Ovary (tissue), 3 donors: Measurements from ENCODE around the gene CPLX3.

Source experiments
- CTCF ChIP-seq, 3 donors: fragments of 450-650 bp in 2 of 3; fragments of 200-600 bp in 1 of 3; IDR thresholded peaks; one replicate each; pipeline versions ENCODE4 v1.5.1 to v1.8.0; 2016 to 2022; ENCODE audit warnings: antibody characterized with exemption in 3 of 3, mild to moderate bottlenecking in 1 of 3
- EP300 ChIP-seq: sonication (generic); formaldehyde crosslinking; IDR thresholded peaks from one replicate; pipeline ENCODE4 v1.6.1; 2017; ENCODE audit warnings: antibody characterized with exemption
- POLR2A ChIP-seq: fragments of 450-650 bp; IDR thresholded peaks from one replicate; pipeline ENCODE4 v1.6.1; 2017; ENCODE audit warnings: antibody characterized with exemption, mild to moderate bottlenecking, moderate library complexity
- donor health status: DM: no; HTN: no; CAD: no.

GRCh38 chr15:74868059-74868458, 41.6 kb downstream of the CPLX3 start:
- TF ChIP-seq CTCF (IDR thresholded peaks at IDR 0.05) (no peak), POLR2A (no peak), EP300 (no peak)
